NCI-H128 (cell line): ENCODE results near the gene NAA10.

Experiments used
- DNase-seq: peaks from one replicate; lab custom pipeline; 2025; ENCODE audit not compliant: unreplicated experiment; lab: John Stamatoyannopoulos, UW

The NAA10 gene

GRCh38 chrX:153930011-153930910 lies 4.6 kb downstream of the NAA10 start:
- DNase-seq: no peak

GRCh38 chrX:153929576-153929975 lies 5.3 kb downstream of the NAA10 start:
- DNase-seq: no peak

GRCh38 chrX:153928846-153929245 lies 6.0 kb downstream of the NAA10 start:
- DNase-seq: no peak

GRCh38 chrX:153927922-153928760 lies 6.7 kb downstream of the NAA10 start:
- DNase-seq: peak; percentile 90

- no peak for DNase-seq
Measured at GRCh38 chrX:153927672-153927921, 7.2 kb downstream of the NAA10 start.

- no peak for DNase-seq
Measured at GRCh38 chrX:153926858-153927671, 7.8 kb downstream of the NAA10 start.

- DNase-seq: no peak
Measured at GRCh38 chrX:153926552-153926857, 8.3 kb downstream of the NAA10 start.

- no peak for DNase-seq
Measured at GRCh38 chrX:153925739-153926551, 8.9 kb downstream of the NAA10 start, which contains the start of gene ARHGAP4. TSS of gene ARHGAP4 (minus strand) at chrX:153926264. CDS start at chrX:153926202, 62 bp downstream.

GRCh38 chrX:153925387-153925738 lies 9.5 kb downstream of the NAA10 start:
- no peak for DNase-seq

- DNase-seq: no peak
Measured at GRCh38 chrX:153924149-153924861, 10.5 kb downstream of the NAA10 start.

- no peak for DNase-seq
Measured at GRCh38 chrX:153922932-153923857, 11.6 kb downstream of the NAA10 start.

- DNase-seq: no peak
Measured at GRCh38 chrX:153921511-153922446, 13.1 kb downstream of the NAA10 start.

- no peak for DNase-seq
Measured at GRCh38 chrX:153921070-153921469, 13.8 kb downstream of the NAA10 start.

GRCh38 chrX:153920546-153920945 lies 14.3 kb downstream of the NAA10 start:
- DNase-seq: no peak

- DNase-seq: no peak
Measured at GRCh38 chrX:153919281-153919680, 15.6 kb downstream of the NAA10 start.

GRCh38 chrX:153917869-153918268 lies 17.0 kb downstream of the NAA10 start:
- no peak for DNase-seq

- no peak for DNase-seq
Measured at GRCh38 chrX:153913701-153914100, 21.1 kb downstream of the NAA10 start.

GRCh38 chrX:153913211-153913610 lies 21.6 kb downstream of the NAA10 start:
- no peak for DNase-seq
